BJ (cell line): ENCODE measurements around the gene TBX4. TPM values are rescaled to one million over a fixed set of nuclear protein-coding genes. Genes with fewer than 3 reads are reported as not detected.
A peak's percentile ranks its signal among the peaks of the same experiment; 100 is the strongest.

Experiments
- CTCF ChIA-PET: fragments of 350-600 bp; formaldehyde crosslinking; extraction: SDS; loops from one replicate; lab custom pipeline; 2021; ENCODE audit warnings: antibody characterized with exemption, inconsistent platforms; lab: Yijun Ruan, JAX
- POLR2A ChIA-PET: fragments of 300-600 bp; sonication (Branson Sonifier 250); formaldehyde crosslinking; extraction: SDS; loops from one replicate; lab custom pipeline; 2021; ENCODE audit warnings: antibody characterized with exemption; lab: Charles Lee
- DNase-seq: peaks from one replicate; pipeline ENCODE4 v3.0.0-alpha.2; 2011; ENCODE audit warnings: low read depth
- H3K27me3 ChIP-seq: 2 replicates; pipeline ENCODE4 v1.6.0; 2011; ENCODE audit warnings: low read length; ENCODE audit not compliant: control insufficient read depth, insufficient read depth
- H3K36me3 ChIP-seq: 2 replicates; pipeline ENCODE4 v1.5.1; 2011; ENCODE audit warnings: low read length; ENCODE audit not compliant: control insufficient read depth, insufficient read depth
- H3K4me3 ChIP-seq: 2 replicates; pipeline ENCODE4 v1.5.1; 2011; ENCODE audit warnings: low read depth, mild to moderate bottlenecking, control low read depth, low read length
- CTCF ChIP-seq: IDR thresholded peaks from 2 replicates; pipeline ENCODE4 v1.5.1; 2011; ENCODE audit warnings: low read depth, mild to moderate bottlenecking, control low read depth, inconsistent platforms, low read length, moderate library complexity; ENCODE audit not compliant: insufficient read depth
- polyA plus RNA-seq: library from polyadenylated mRNA; depleted of rRNA; stranded (reverse); fragments of >200 nt; gene quantifications from 2 replicates; pipeline ENCODE4 v1.2.3, GENCODE V29; 2011

Gene TBX4
- polyA plus RNA-seq, 1 experiment, result 3.7 TPM

GRCh38 chr17:61451538-61452300, 503 bp upstream of the TBX4 start:
- Histone ChIP-seq H3K27me3 (peaks cover 38% of the 10 kb centered on the region), H3K36me3 (no peaks in the 10 kb centered on the region), H3K4me3 (no peak overlapping the region; the same call in 1 of the 2 replicates)
- CTCF ChIA-PET, result interaction anchor here (0.5 to 1.4 kb wide), 2 partner anchors 25 to 57 kb away, joined by 3 to 4 read pairs; no protein-coding TSS in a partner anchor
- DNase-seq, result no peak
- TF ChIP-seq CTCF, result no peak
- POLR2A ChIA-PET, result no interaction called here

GRCh38 chr17:61453566-61454380, 1.6 kb downstream of the TBX4 start:
- CTCF ChIA-PET, result interaction anchor here (0.7 to 2.4 kb wide), 4 partner anchors 10 to 97 kb away, joined by 4 to 7 read pairs (median 4); no protein-coding TSS in a partner anchor
- DNase-seq, result no peak
- TF ChIP-seq CTCF, result no peak
- no peaks in the 10 kb centered on the region for H3K36me3 ChIP-seq
- H3K4me3 ChIP-seq, result no peak overlapping the region
- H3K27me3 ChIP-seq, result peaks cover 52% of the 10 kb centered on the region
- POLR2A ChIA-PET, result interaction anchor here (0.7 kb wide), 1 partner anchor 9 kb away, joined by 5 read pairs; no protein-coding TSS in a partner anchor

- Histone ChIP-seq H3K27me3 (peaks cover 55% of the 10 kb centered on the region), H3K36me3 (no peaks in the 10 kb centered on the region), H3K4me3 (peak overlapping the region; percentile 1; the same call in 1 of the 2 replicates)
- POLR2A ChIA-PET, result interaction anchor here (0.7 kb wide), 1 partner anchor 10 kb away, joined by 5 read pairs; no protein-coding TSS in a partner anchor
- no peak for TF ChIP-seq CTCF
- DNase-seq, result no peak
- CTCF ChIA-PET, result interaction anchor here (0.7 to 2.4 kb wide), 5 partner anchors 9 to 96 kb away, joined by 3 to 7 read pairs (median 4); no protein-coding TSS in a partner anchor
These were observed 2.4 kb downstream of the TBX4 start for GRCh38 chr17:61454381-61455323.

- no peak for DNase-seq
- CTCF ChIA-PET, result interaction anchor here (1.3 to 2.4 kb wide), 3 partner anchors 8 to 43 kb away, joined by 3 to 7 read pairs (median 5); no protein-coding TSS in a partner anchor
- no peak for TF ChIP-seq CTCF
- peaks cover 58% of the 10 kb centered on the region for H3K27me3 ChIP-seq
- no peaks in the 10 kb centered on the region for H3K36me3 ChIP-seq
- POLR2A ChIA-PET, result no interaction called here
- no peak overlapping the region for H3K4me3 ChIP-seq
These were observed 3.3 kb downstream of the TBX4 start for GRCh38 chr17:61455324-61456060.
